SK-N-SH (cell line): ENCODE results near the gene ZFYVE27.

Experiments used
- CTCF ChIP-seq: fragments of 200-600 bp; sonication (generic); IDR thresholded peaks from 2 replicates; pipeline ENCODE4 v1.6.1; 2017; ENCODE audit warnings: antibody characterized with exemption, mild to moderate bottlenecking, moderate library complexity
- EP300 ChIP-seq, 2 experiments: IDR thresholded peaks; 2 replicates each; pipeline versions ENCODE4 v1.4.0 to v1.6.1; 2012; ENCODE audit warnings: borderline replicate concordance in 1 of 2, low read depth in 1 of 2, low read length in 1 of 2
- FOXM1 ChIP-seq: IDR thresholded peaks from 2 replicates; pipeline ENCODE4 v1.4.0; 2012; ENCODE audit warnings: low read depth, mild to moderate bottlenecking
- JUND ChIP-seq: IDR thresholded peaks from 2 replicates; pipeline ENCODE4 v1.4.0; 2012
- MAX ChIP-seq: IDR thresholded peaks from 2 replicates; pipeline ENCODE4 v1.4.0; 2012; ENCODE audit warnings: low read depth
- MXI1 ChIP-seq: IDR thresholded peaks from 2 replicates; pipeline ENCODE4 v1.6.1; 2012; ENCODE audit warnings: mild to moderate bottlenecking, low read depth, low read length, improper control_type of control experiment
- SIN3A ChIP-seq: IDR thresholded peaks from 2 replicates; pipeline ENCODE4 v1.6.1; 2012; ENCODE audit warnings: low read depth, mild to moderate bottlenecking, low read length, moderate library complexity, borderline replicate concordance
- TAF1 ChIP-seq: IDR thresholded peaks from 2 replicates; pipeline ENCODE4 v1.6.1; 2012; ENCODE audit warnings: low read depth, mild to moderate bottlenecking, low read length, moderate library complexity, borderline replicate concordance
- USF1 ChIP-seq: IDR thresholded peaks from 2 replicates; pipeline ENCODE4 v1.4.0; 2012; ENCODE audit warnings: low read depth, borderline replicate concordance
- USF2 ChIP-seq: fragments of 150-350 bp; IDR thresholded peaks from 2 replicates; pipeline ENCODE4 v1.6.1; 2017; ENCODE audit warnings: antibody characterized with exemption, low read length, low read depth, borderline replicate concordance

GRCh38 chr10:97795886-97796285 lies 59.0 kb downstream of the ZFYVE27 start:
- TF ChIP-seq CTCF, result no peak
- no peak for TF ChIP-seq USF2
- TF ChIP-seq EP300 (IDR thresholded peaks at IDR 0.05; ENCODE audit: borderline replicate concordance in 1 of 2, low read depth in 1 of 2, low read length in 1 of 2), result no peak
- no peak for TF ChIP-seq SIN3A
- no peak for TF ChIP-seq JUND
- TF ChIP-seq TAF1, result no peak
- TF ChIP-seq USF1, result no peak
- TF ChIP-seq MXI1, result no peak
- TF ChIP-seq FOXM1, result no peak
- no peak for TF ChIP-seq MAX
